NAMALWA (cell line): ENCODE data around the gene TSPAN16.
A peak's percentile ranks its signal among the peaks of the same experiment; 100 is the strongest.
"Not testable (repeated sequence)": the region's sequence is repeated elsewhere in the genome, so short reads cannot be mapped to it uniquely, and the experiment has no call there.

ENCODE experiments used
- DNase-seq: peaks from one replicate; pipeline ENCODE4 v3.0.0-alpha.2; 2015; ENCODE audit warnings: low spot score

TSPAN16 gene

DNA sequence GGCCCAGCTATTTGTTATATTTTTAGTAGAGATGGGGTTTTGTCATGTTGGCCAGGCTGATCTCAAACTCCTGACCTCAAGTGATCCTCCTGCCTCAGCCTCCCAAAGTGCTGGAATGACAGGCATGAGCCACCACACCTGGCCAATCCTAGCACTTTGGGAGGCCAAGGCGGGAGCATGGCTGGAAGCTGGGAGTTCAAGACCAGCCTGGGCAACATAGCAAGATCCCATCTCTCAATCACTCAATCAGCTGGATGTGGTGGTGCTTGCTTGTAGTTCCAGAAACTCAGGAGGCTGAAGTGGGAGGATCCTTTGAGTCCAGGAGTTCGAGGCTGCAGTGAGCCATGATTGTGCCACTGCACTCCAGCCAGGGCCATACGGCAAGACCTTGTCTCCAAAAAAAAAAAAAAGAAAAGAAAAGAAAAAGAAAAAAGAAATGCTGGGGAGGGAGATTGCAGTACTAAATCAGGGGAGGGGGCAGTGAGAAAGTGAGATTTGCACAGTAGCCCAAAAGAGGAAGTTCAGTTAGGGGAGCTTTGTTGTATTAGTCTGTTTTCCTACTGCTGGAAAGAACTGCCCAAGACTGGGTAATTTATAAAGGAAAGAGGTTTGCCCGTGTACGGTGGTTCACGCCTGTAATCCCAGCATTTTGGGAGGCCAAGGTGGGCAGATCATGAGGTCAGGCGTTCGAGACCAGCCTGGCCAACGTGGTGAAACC is 24.5 kb downstream of the TSPAN16 start:
- DNase-seq: not testable (repeated sequence)

DNA sequence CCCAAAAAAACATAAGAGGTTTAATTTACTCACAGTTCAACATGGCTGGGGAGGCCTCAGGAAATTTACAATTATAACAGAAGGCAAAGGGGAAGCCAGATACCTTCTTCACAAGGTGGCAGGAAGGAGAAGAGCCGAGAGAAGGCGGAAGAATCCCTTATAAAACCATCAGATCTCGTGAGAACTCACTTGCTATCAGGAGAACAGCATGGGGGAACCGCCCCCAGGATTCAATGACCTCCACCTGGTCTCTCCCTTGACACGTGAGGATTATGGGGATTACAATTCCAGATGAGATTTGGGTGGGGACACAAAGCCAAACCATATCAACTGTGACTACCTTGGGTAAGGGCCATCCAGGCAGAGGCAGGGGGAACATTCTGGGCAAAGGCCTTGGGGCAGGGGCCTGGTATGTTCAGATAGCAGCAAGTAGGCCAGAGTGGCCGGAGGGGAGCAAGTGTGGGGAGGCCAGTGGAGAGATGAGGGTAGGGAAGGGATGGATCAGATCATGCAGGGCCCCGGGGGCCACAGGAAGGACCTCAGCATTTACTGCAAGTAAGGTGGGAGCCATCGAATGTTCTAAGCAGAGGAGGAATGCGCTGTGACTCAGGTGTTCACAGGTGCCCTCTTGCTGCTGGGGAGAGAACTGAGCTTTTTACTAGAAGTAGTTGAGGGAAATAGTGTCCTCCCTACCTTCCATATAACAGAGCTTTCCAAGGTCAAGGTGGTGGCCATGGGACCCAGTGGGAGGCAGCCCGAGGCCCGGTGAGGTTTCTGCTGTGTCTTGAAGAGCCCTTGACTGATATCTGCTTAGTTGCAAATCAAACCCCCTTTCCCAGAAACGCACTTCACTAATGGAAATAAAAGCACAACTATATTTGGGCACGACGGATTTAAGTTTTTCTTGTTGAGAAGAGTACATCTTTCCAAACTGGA is 25.5 kb downstream of the TSPAN16 start:
- no peak for DNase-seq

DNA sequence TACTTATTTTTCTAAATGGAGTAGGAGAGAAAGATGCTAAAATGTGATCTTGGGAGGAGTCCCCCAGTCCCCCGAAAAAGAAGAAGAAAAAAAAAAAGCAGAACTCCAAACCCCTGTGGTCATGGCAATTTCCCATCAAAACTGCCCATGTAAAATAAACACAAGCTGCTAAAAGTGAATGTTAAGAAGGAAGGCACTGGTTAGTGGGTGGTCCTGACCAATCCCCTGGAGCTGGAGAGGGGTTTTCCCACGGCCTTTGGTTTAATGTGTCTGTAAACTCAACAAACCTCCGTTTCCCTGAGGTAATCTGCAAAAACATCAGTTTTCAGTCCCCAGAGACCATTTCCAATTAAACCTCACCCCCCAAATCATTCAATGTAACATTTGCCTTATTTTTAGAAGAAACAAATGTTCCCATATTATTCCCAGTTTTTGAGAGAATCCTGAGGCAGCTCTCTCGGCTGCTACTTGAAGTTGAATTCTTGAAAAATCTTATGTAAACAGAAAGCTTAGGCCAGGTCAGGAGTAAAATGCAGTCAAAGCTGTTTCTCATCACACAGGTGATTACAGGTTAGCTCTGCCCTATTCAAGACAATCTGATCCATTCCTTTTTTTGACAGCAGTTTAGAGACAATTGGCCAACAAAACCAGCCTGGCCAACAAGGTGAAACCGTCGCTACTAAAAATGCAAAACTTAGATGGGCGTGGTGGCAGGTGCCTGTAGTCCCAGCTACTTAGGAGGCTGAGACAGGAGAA is 26.5 kb downstream of the TSPAN16 start:
- no peak for DNase-seq

DNA sequence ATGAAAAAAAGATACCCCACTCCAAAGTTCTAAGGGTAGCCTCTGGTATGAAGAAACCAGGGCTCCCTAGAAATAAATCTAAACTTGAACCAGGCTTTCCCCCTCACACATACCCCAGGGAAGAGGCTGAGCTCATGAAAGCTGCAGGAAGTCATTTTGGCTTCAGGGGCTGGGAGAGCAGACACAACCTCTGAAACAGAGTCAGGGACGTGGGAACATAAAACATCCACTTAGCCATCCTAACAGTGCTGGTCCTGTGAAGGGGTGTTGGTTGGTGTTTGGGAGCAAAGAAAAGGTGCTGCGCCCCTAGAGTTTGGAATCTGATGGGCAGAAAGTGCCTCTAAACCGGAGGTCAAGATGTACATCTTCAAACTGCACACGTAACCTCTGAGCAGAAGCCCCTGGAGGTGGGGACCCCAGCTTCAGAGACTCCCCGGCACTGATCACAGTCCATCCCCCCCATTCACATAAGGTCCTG is 27.7 kb downstream of the TSPAN16 start:
- DNase-seq: no peak

DNA sequence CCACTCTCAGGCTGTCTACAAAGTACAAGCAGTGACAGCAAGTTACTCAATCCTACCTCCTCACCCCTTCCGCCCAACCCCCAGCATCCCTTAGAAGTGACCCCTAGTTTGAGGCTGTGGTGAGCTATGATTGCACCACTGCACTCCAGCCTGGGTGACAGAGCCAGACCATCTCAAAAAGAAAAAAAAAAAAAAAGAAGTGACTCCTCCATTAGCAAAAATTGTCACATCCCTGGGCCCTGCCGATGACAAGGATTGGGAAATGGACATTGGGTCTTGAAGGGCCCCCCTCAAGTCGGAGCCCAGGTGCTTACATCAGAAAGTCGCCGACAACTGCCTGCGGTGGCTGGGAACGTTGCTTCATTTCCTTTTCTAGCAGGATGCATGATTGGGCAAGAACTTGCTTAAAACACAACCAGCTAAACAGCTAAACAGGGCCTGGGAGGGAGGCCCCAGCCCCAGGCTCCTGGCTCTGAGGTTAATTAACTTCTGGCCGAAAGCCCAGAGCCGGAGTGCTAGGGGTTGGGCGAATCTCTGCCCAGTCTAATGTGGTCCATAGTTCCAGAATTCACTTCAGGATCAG is 28.2 kb downstream of the TSPAN16 start:
- peak; percentile 87 for DNase-seq

DNA sequence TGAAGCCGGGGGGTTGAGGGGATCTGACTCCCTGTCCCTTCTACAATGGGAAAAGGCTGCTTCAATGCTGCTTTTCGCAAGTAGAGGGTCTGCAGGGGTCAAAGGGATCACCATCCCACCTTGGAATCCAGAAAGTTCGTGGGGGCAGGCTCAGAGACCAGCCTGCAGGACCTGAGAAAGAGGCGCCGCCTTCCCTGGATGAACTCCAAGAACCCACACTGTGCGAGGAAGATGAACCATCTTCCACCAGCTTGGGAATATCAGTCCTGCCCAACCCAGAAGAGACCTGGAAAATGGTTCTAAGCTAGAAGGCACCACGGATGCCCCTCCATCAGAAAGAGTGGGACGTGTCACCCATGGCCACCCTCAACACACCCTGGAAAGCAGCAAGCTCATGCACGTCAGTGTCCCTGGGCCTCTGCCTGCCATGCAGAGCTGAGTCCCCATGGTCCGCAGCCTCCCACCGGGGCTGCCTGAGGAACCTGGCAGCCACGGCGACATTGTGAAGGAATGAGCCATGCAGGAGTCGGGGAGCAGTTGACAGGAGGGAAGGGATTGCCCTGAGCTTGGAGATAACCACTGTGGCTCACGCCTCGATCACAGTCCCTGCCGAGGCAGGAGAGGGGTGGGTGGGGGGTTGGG is 28.9 kb downstream of the TSPAN16 start:
- no peak for DNase-seq

DNA sequence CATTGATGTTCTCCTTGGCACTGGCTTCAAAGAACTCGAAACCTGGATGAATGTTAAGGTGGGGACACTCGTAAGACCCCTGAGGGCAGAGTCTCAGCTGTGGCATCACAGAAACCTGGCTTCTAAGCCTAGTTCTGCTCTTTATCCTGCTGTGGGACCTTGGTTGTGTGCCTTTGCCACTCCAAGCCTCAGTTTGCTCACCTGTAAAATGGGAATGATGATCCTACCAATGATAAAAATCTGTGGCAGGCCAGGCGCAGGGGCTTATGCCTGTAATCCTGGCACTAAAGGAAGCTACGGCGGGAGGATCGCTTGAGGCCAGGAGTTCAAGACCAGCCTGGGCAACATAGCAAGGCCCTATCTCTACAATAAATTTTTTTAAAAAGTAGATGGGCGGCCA is 29.6 kb downstream of the TSPAN16 start:
- DNase-seq: no peak

DNA sequence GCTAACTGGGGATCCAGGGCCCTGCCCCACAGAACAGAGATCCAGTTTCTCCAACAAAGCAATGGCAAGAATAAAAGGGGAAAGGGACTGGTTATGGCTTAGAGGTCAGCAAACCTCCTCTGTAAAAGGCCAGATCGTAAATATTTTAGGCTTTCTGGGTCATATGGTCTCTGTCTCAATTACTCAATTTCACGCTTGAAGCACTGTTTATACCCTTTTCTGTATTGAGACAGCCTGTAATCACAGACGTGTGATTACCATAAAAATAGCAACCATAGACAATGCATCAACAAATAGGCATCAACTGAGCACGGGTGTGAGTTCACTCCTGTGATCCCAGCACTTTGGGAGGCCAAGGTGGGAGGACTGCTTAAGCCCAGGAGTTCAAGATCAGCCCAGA is 34.2 kb downstream of the TSPAN16 start:
- no peak for DNase-seq

DNA sequence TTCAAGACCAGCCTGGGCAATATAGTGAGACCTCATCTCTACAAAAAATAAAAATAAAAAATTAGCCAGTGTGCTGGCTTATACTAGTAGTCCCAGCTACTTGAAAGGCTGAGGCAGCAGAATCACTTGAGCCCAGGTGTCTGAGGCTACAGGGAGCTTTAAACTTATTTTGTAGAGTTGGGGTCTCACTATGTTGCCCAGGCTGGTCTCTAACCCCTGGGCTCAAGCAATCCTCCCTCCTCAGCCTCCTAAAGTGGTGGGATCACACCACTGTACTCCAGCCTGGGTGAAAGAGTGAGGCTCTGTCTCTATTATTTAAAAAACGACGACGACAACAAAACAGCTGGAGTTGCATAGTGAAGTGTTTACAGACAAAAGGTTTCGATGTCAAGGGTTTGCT is 35.5 kb downstream of the TSPAN16 start:
- DNase-seq: no peak

DNA sequence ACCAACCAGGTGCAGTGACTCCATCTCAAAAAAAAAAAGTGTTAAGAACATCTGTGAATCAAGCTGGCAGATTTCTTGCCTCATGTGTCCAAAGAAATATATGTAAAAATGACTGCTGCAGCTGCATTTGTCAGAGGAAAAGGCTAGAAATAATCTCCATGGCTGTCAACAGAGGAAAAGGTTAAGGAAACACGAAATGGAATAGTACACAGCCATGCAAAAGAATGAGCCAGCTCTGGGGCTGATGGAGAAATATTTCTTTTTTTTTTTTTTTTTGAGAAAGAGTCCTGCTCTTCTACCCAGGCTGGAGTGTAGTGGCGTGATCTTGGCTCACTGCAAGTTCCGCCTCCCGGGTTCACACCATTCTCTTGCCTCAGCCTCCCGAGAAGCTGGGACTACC is 36.9 kb downstream of the TSPAN16 start:
- DNase-seq: no peak

DNA sequence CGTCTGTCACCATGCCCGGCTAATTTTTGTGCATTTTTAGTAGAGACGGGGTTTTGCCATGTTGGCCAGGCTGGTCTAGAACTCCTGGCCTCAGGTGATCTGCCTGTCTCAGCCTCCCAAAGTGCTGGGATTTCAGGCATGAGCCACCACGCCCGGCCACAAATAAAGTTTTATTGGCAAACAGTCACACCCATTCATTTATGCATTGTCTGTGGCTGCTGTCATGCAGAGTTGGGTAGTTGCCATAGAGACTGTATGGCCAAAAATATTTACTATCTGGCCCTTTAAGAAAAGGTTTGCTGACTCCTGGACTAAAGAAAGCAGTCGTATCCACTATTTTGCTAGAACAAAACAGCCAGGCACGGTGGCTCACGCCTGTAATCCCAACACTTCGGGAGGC is 37.9 kb downstream of the TSPAN16 start:
- peak; percentile 56 for DNase-seq

DNA sequence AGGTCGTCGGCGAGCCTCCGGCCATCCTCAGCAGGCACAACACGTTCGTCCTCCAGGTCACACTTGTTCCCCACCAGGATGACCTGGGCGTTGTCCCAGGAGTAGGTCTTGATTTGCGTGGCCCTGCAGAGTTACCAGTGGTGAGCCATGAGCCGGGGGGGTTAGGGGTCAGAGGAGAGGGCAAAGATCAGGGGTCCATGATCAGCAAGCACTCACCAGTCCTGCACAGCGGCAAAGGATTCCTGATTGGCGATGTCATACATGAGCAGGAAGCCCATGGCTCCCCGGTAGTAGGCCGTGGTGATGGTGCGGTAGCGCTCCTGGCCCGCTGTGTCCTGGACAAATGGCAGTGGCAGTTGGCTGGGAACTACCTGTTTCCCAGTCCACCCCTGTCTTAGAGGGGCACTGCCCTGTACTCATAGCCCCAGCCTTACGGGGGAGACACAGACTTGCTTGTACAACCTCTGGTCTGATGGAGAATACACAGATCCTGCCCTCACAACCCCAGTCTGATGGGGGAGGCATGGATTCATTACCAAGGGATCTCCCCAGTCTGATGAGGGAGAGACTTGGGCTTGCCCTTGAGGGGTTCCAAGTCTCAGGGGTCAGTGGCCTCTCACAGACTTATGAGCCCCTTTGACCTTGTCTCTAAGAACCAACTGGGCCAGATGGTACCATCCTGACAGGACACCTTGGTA is 39.6 kb downstream of the TSPAN16 start:
- no peak for DNase-seq

DNA sequence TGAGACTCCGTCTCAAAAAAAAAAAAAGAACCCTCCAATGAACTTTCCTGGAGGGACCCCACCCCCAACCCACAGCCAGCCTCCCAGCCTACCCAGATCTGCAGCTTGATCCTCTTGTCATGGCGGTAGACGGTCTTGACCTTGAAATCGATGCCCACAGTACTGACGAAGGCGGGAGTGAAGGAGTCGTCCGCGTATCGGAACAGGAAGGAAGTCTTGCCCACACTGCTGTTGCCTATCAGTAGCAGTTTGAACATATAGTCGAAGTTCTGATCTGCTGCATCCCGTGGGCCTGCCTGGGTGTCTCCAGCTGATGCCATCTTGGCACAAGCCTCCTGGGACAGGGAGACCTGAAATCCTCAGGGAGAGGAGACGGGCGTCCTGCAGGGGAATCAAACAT is 41.1 kb downstream of the TSPAN16 start:
- DNase-seq: no peak

DNA sequence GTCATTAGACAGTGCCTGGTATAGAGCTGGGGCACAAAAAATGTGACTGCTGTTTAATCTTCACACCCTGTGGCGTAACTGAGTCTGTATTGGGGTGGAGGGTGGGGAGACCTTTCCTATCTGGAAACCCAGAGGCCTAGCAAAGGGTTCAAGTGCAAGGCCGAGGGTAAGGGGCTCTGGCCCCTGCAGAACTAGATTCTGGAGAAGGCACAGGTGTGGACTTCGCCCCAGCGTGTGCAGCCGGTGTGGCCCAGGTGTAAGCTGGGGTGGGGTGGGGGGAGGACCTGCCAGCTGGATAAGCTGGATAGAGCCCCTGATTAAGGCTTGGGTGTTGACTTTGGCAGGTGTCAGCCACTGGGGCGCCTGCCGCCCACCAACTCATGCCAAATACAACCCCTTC is 42.2 kb downstream of the TSPAN16 start:
- DNase-seq: no peak

DNA sequence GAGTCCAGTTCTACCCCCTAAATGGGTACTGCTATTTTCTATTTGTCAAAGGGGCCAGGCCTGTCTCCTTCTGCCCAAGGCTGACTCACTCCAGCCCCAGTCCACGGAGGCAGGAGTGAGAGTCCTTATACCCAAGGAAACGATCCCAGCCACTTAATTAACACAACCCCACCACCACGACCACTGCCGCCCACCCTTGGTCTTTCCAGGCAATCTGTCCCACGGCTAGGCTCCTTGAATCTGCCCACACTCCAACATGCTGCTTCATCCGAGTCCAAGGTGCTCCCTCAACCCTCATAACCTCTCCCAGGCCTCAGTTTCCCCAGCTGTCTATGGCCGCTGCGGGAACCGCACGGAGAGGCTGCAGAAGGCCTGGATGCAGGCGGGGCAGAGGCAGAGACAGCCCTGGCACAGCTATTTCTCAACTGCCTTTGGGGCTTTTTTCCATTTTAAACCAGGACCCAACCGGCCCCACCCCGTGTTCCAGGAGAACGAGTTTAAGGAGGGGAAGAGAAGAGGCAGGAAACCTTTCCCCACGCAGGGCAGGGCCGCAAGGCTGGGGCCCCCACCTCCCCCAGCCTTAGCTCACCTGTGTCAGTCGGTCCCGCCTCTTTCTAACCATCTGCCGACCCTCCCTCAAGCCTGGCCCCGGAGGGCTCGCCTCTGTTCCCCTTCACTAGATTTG is 42.8 kb downstream of the TSPAN16 start:
- DNase-seq: no peak

DNA sequence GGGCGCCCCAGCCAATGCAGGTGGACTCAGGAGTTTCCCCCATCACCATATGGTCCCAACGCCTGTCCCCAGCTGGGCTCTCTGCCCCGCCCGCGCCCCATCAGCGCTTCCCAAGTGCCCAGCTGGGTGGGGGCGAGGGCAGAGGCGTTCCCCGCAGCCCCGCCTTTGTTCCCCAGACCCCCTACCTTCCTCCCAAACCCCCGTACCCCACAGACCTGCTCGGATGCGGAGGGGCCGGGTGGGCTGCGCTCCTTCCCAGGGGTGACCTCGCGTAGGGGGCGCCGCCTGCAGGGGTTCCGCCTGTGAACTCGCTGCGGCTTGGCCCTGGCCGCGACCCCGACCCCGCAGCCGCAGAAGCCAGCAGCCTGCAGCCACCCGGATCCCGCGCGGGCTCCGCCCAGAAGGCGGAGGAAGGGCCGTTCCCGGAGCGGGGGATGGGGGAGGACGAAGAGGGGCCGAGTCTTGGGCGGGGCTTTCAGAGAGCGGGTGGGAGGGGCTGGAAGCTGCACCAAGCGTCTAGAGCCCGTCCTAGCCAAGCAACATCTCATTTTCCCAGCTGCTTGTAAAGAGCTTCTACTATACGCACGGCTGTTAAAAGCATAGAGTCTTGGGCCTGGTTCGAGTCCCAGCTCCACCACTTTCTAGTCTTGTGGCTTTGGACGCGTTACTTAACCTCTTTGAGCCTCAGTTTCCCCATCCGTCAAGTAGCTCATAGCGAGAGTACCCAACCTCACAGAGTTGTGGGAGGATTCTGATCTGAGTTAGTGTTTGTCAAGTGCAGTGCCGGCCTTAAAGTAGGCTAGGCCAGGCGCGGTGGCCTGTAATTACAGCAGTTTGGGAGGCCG is 43.5 kb downstream of the TSPAN16 start, which contains the start of gene RAB3D:
RAB3D (minus strand) TSS at position 404 of the 845 bp plus-strand sequence. CDS start 2,258 bp downstream, outside the sequence.
- DNase-seq: peak; percentile 92

DNA sequence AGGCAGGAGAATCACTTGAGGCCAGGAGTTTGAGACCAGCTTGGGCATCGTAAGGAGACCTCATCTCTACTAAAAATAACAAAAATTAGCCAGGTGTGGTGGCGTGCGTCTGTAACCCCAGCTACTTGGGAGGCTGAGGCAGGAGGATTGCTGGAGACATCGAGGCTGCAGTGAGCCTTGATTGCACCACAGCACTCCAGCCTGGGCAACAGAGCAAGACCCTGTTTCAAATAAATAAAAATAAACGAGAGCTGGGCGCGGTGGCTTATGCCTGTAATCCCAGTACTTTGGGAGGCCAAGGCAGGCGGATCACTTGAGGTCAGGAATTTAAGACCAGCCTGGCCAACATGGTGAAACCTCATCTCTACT is 44.1 kb downstream of the TSPAN16 start:
- DNase-seq: not testable (repeated sequence)

DNA sequence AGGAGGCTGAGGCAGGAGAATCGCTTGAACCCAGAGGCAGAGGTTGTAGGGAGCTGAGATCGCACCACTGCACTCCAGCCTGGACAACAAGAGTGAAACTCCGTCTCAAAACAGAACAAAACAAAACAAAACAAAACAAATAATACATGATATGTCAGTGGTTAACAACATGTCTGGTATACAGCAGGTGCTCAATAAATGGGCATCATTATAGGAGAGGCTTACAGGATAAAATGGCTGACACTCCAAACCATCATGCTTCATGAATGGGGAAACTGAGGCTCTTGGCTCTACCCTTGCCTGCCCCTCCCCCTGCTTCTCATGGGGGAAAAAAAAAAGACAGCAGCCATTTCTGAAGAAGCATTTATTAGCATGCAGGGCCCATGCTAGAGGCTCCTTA is 46.5 kb downstream of the TSPAN16 start:
- no peak for DNase-seq

DNA sequence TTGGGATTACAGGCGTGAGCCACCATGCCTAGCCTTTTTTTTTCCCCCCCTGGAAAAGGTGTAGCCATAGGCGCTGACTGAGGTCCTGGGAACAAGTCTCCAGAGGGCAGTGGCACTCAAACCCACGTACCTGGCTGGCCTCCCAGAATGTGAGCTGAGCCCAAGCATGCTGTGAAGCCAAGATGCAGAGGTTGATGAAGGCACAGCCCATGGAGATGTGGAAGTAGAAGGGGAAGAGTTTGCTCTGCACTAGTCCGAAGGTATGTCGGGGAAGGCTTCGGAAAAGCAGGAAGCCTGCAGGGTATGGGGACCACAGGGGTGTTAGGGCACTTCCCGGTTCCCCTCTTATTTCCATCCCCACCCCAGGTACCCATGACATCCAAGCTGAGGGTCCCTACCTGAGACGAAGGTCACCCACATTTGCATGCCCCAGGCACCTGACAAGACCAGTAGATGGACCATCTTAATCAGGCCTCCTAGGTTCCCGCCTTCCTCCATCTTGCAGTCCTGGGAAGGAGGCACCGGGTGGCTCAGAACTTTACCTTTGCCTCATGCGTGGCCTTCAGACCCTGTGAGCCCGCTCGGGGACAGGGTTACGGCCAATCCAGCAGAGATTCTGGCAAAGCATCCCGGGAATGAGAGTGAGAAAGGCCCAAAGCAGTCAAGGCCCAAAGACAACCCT is 49.3 kb downstream of the TSPAN16 start:
- DNase-seq: no peak
